GM23338 (cell line): Measurements from ENCODE around the gene MRPL30.

Experiments
- NANOG ChIP-seq: IDR thresholded peaks from 2 replicates; pipeline ENCODE4 v1.6.1; 2016; ENCODE audit warnings: antibody characterized with exemption, borderline replicate concordance
- TF ChIP-seq, protein P1 (sequence below), 2 experiments: fragments of 200-600 bp in 1 of 2; sonication (generic) in 1 of 2; conservative IDR thresholded peaks; 2 replicates each; pipeline versions ENCODE4 v1.5.1 to v1.6.1; 2016 to 2017; ENCODE audit warnings: antibody characterized with exemption in 2 of 2, low read depth in 2 of 2, mild to moderate bottlenecking in 2 of 2, moderate library complexity in 1 of 2

DNA sequence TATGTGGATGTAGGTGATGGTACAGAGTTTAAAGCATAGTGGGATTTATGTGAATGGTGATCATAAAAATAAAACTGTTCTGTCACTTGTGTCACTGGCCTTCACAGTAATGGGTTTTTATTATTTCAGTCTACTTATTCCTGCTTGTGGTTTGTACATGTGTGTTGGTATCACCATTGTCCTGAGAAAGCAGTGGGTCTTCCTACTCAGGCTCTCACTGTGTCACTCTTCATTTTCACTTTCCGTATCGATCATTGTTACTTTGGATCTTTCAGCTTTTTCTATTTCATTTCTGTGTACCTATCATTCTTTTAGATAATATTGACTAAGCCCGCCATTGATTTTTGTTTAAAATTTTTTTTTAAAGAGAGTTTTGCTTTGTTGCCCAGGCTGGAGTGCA, 7.4 kb downstream of the MRPL30 start:
- TF ChIP-seq NANOG = no peak
- TF ChIP-seq, protein P1, sequence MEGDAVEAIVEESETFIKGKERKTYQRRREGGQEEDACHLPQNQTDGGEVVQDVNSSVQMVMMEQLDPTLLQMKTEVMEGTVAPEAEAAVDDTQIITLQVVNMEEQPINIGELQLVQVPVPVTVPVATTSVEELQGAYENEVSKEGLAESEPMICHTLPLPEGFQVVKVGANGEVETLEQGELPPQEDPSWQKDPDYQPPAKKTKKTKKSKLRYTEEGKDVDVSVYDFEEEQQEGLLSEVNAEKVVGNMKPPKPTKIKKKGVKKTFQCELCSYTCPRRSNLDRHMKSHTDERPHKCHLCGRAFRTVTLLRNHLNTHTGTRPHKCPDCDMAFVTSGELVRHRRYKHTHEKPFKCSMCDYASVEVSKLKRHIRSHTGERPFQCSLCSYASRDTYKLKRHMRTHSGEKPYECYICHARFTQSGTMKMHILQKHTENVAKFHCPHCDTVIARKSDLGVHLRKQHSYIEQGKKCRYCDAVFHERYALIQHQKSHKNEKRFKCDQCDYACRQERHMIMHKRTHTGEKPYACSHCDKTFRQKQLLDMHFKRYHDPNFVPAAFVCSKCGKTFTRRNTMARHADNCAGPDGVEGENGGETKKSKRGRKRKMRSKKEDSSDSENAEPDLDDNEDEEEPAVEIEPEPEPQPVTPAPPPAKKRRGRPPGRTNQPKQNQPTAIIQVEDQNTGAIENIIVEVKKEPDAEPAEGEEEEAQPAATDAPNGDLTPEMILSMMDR (conservative IDR thresholded peaks at IDR 0.05; ENCODE audit: low read depth in 2 of 2) = no peak
